GM23338 (cell line): ENCODE data around the gene CACNA2D1. TPM values are rescaled to one million over a fixed set of nuclear protein-coding genes. Genes with fewer than 3 reads are reported as not detected.

Experiments
- ATAC-seq: fragments of 200-7000 bp; cut with Tn5 transposase; 3 replicates; pipeline ENCODE4 v1.9.1; 2020
- DNase-seq: peaks from one replicate; pipeline ENCODE4 v3.0.0-alpha.2; 2015; ENCODE audit warnings: low spot score
- H2AFZ ChIP-seq: fragments of 200-600 bp; sonication (generic); 2 replicates; pipeline ENCODE4 v1.8.0; 2016; ENCODE audit warnings: antibody characterized with exemption, mild to moderate bottlenecking, moderate library complexity
- H3F3A ChIP-seq: fragments of 200-600 bp; sonication (generic); replicated peaks from 2 replicates; pipeline ENCODE4 v1.8.0; 2017; ENCODE audit warnings: antibody characterized with exemption, mixed run types, low read depth
- H3K27ac ChIP-seq: fragments of 200-600 bp; sonication (generic); 2 replicates; pipeline ENCODE4 v1.6.1; 2016; ENCODE audit warnings: low read depth
- H3K27me3 ChIP-seq: fragments of 200-600 bp; sonication (generic); 2 replicates; pipeline ENCODE4 v1.8.0; 2016; ENCODE audit warnings: mild to moderate bottlenecking, mixed run types, moderate library complexity; ENCODE audit not compliant: insufficient read depth
- H3K36me3 ChIP-seq: fragments of 200-600 bp; sonication (generic); 2 replicates; pipeline ENCODE4 v1.8.0; 2016; ENCODE audit warnings: mild to moderate bottlenecking; ENCODE audit not compliant: insufficient read depth
- H3K4me1 ChIP-seq: fragments of 200-600 bp; sonication (generic); 2 replicates; pipeline ENCODE4 v1.8.0; 2016; ENCODE audit warnings: mild to moderate bottlenecking, moderate library complexity; ENCODE audit not compliant: insufficient read depth
- H3K4me2 ChIP-seq: fragments of 200-600 bp; sonication (generic); 2 replicates; pipeline ENCODE4 v1.7.1; 2017; ENCODE audit warnings: mixed run types
- H3K4me3 ChIP-seq: fragments of 200-600 bp; sonication (generic); 2 replicates; pipeline ENCODE4 v1.6.1; 2016; ENCODE audit warnings: mixed run types
- H3K79me2 ChIP-seq: fragments of 200-600 bp; sonication (generic); replicated peaks from 2 replicates; pipeline ENCODE4 v1.8.0; 2017; ENCODE audit warnings: mild to moderate bottlenecking; ENCODE audit not compliant: insufficient read depth
- H3K9me2 ChIP-seq: fragments of 200-600 bp; sonication (generic); 2 replicates; pipeline ENCODE4 v1.8.0; 2017; ENCODE audit not compliant: insufficient read depth
- H4K20me1 ChIP-seq: fragments of 200-600 bp; sonication (generic); replicated peaks from 2 replicates; pipeline ENCODE4 v1.8.0; 2017; ENCODE audit warnings: mild to moderate bottlenecking; ENCODE audit not compliant: insufficient read depth
- H3K27ac Mint-ChIP-seq: 2 replicates; pipeline ENCODE4 v1.8.0; 2020; ENCODE audit warnings: inconsistent platforms, mild to moderate bottlenecking, moderate library complexity, mixed read lengths
- H3K27me3 Mint-ChIP-seq: 3 replicates; pipeline ENCODE4 v1.8.0; 2022; ENCODE audit warnings: low read depth, mild to moderate bottlenecking, moderate library complexity, mixed read lengths, inconsistent platforms; ENCODE audit not compliant: insufficient read depth, poor library complexity
- H3K36me3 Mint-ChIP-seq: 3 replicates; pipeline ENCODE4 v1.8.0; 2021; ENCODE audit warnings: low read depth, mild to moderate bottlenecking, inconsistent platforms, moderate library complexity, mixed read lengths
- H3K4me1 Mint-ChIP-seq: 3 replicates; pipeline ENCODE4 v1.8.0; 2020; ENCODE audit warnings: mild to moderate bottlenecking, inconsistent platforms, mixed read lengths
- H3K4me3 Mint-ChIP-seq: 3 replicates; pipeline ENCODE4 v1.8.0; 2021; ENCODE audit warnings: moderate library complexity, mild to moderate bottlenecking, inconsistent platforms, mixed read lengths
- H3K9me3 Mint-ChIP-seq: 3 replicates; pipeline ENCODE4 v1.8.0; 2020; ENCODE audit warnings: moderate library complexity, mild to moderate bottlenecking, inconsistent platforms, mixed read lengths
- CREB1 ChIP-seq: fragments of 250-450 bp; sonication (Bioruptor Pico); IDR thresholded peaks from 2 replicates; pipeline ENCODE4 v1.5.0; 2020; ENCODE audit warnings: low read depth, mild to moderate bottlenecking, moderate library complexity
- CTCF ChIP-seq, 2 experiments: fragments of 200-600 bp in 1 of 2; sonication (generic) in 1 of 2; conservative IDR thresholded peaks; 2 replicates each; pipeline versions ENCODE4 v1.5.1 to v1.6.1; 2016 to 2017; ENCODE audit warnings: antibody characterized with exemption in 2 of 2, low read depth in 2 of 2, mild to moderate bottlenecking in 2 of 2, moderate library complexity in 1 of 2
- ETS1 ChIP-seq: IDR thresholded peaks from 2 replicates; pipeline ENCODE4 v1.6.1; 2016; ENCODE audit warnings: antibody characterized with exemption
- EZH2 ChIP-seq: fragments of 200-600 bp; sonication (generic); IDR thresholded peaks from one replicate; pipeline ENCODE4 v1.8.0; 2017; ENCODE audit warnings: antibody characterized with exemption, mild to moderate bottlenecking, low read depth; ENCODE audit not compliant: unreplicated experiment
- EZH2phosphoT487 ChIP-seq: fragments of 200-600 bp; sonication (generic); IDR thresholded peaks from one replicate; pipeline ENCODE4 v1.8.1; 2018; ENCODE audit warnings: antibody characterized with exemption; ENCODE audit not compliant: unreplicated experiment
- JUNB ChIP-seq: IDR thresholded peaks from one replicate; pipeline ENCODE4 v1.6.1; 2016; ENCODE audit warnings: antibody characterized with exemption; ENCODE audit not compliant: unreplicated experiment
- NANOG ChIP-seq: IDR thresholded peaks from 2 replicates; pipeline ENCODE4 v1.6.1; 2016; ENCODE audit warnings: antibody characterized with exemption, borderline replicate concordance
- POLR2AphosphoS5 ChIP-seq: IDR thresholded peaks from 2 replicates; pipeline ENCODE4 v1.6.1; 2016; ENCODE audit warnings: antibody characterized with exemption, low read depth
- REST ChIP-seq: IDR thresholded peaks from one replicate; pipeline ENCODE4 v1.6.1; 2018; ENCODE audit warnings: antibody characterized with exemption; ENCODE audit not compliant: unreplicated experiment
- STAT1 ChIP-seq: IDR thresholded peaks from one replicate; pipeline ENCODE4 v1.6.1; 2016; ENCODE audit warnings: antibody characterized with exemption; ENCODE audit not compliant: unreplicated experiment
- ZNF114 ChIP-seq: fragments of 250-450 bp; sonication (Bioruptor Pico); IDR thresholded peaks from 2 replicates; pipeline ENCODE4 v1.5.0; 2020; ENCODE audit warnings: mild to moderate bottlenecking, moderate library complexity
- ZNF331 ChIP-seq: fragments of 250-450 bp; sonication (Bioruptor Pico); IDR thresholded peaks from 2 replicates; pipeline ENCODE4 v1.5.0; 2020; ENCODE audit warnings: low read depth, mild to moderate bottlenecking, moderate library complexity
- ZNF462 ChIP-seq: fragments of 250-450 bp; sonication (Bioruptor Pico); IDR thresholded peaks from 2 replicates; pipeline ENCODE4 v1.5.0; 2020; ENCODE audit warnings: mild to moderate bottlenecking, moderate library complexity
- polyA plus RNA-seq: library from polyadenylated mRNA; unstranded; fragments of >200 nt; fragmentation: Nextera tagmentation; extraction: Ambion mirVana; gene quantifications from 2 replicates; pipeline ENCODE4 v1.2.1, GENCODE V29; 2016
- total RNA-seq: library from RNA; depleted of rRNA; stranded (reverse); fragments of >200 nt; shearing (Covaris generic); gene quantifications from 2 replicates; pipeline ENCODE4 v1.2.3, GENCODE V29; 2014

CACNA2D1 gene
- total and polyA plus RNA-seq, 2 experiments from 2014 or later = 7.0 to 20.4 TPM

GRCh38 chr7:82179311-82179710 is 264.3 kb downstream of the CACNA2D1 start:
- H3F3A ChIP-seq = no peaks in the 10 kb centered on the region
- TF ChIP-seq JUNB (no peak), EZH2phosphoT487 (no peak), POLR2AphosphoS5 (no peak), ZNF462 (CRISPR knock-in tag) (no peak), CREB1 (CRISPR knock-in tag) (no peak), ZNF114 (no peak), EZH2 (no peak), ZNF331 (no peak), NANOG (no peak), REST (no peak), STAT1 (no peak), CTCF (conservative IDR thresholded peaks at IDR 0.05; ENCODE audit: low read depth in 2 of 2) (no peak), ETS1 (no peak)
- Mint-ChIP-seq H3K4me3 (no peak overlapping the region), H3K4me1 (peaks cover 51% of the 10 kb centered on the region), H3K9me3 (no peaks in the 10 kb centered on the region; the same call in 2 of the 3 replicates), H3K36me3 (no peaks in the 10 kb centered on the region), H3K27ac (peak overlapping the region; percentile 81; the same call in 1 of the 2 replicates), H3K27me3 (peaks cover 6% of the 10 kb centered on the region)
- DNase-seq (peak; percentile 68), ATAC-seq (peak; percentile 76)
- H3K27ac ChIP-seq = peak overlapping the region; percentile 20; the same call in 1 of the 2 replicates
- H3K79me2 ChIP-seq = no peaks in the 10 kb centered on the region
- no peaks in the 10 kb centered on the region for H3K27me3 ChIP-seq
- H2AFZ ChIP-seq = no peak overlapping the region
- no peaks in the 10 kb centered on the region for H3K36me3 ChIP-seq
- H3K4me3 ChIP-seq = no peak overlapping the region
- H3K9me2 ChIP-seq = no peaks in the 10 kb centered on the region
- peaks cover 47% of the 10 kb centered on the region for H3K4me1 ChIP-seq
- no peaks in the 10 kb centered on the region for H4K20me1 ChIP-seq
- H3K4me2 ChIP-seq = peak overlapping the region; percentile 10; the same call in 1 of the 2 replicates
